ENCODE measurements around the gene BHLHE23.

GRCh38 chr20:62963614-62964397 lies 43.0 kb downstream of the BHLHE23 start:
- TF ChIP-seq CTCF (IDR thresholded peaks at IDR 0.05): no peak
- no peak for TF ChIP-seq POLR2A (IDR thresholded peaks at IDR 0.05)
